Fibroblast of the aortic adventitia (primary cell): ENCODE data around the gene PMEPA1. TPM values are rescaled to one million over a fixed set of nuclear protein-coding genes. Genes with fewer than 3 reads are reported as not detected.

Experiments
- DNase-seq: peaks from one replicate; pipeline ENCODE4 v3.0.0-alpha.2; 2010; ENCODE audit warnings: low read depth
- H3K4me3 ChIP-seq: 2 replicates; pipeline ENCODE4 v1.5.1; 2011; ENCODE audit warnings: low read depth, mild to moderate bottlenecking, control low read depth, low read length, moderate library complexity
- total RNA-seq: library from RNA; depleted of rRNA; stranded (reverse); fragments of >200 nt; gene quantifications from 2 replicates; pipeline ENCODE4 v1.2.3, GENCODE V29; 2012; ENCODE audit warnings: low replicate concordance
- TF ChIP-seq, protein P1 (sequence below): IDR thresholded peaks from 2 replicates; pipeline ENCODE4 v1.5.1; 2011; ENCODE audit warnings: mild to moderate bottlenecking, low read length, control low read depth, inconsistent platforms; ENCODE audit not compliant: insufficient read depth

PMEPA1 gene
- total RNA-seq, 1 donor = 1.4 TPM

DNA sequence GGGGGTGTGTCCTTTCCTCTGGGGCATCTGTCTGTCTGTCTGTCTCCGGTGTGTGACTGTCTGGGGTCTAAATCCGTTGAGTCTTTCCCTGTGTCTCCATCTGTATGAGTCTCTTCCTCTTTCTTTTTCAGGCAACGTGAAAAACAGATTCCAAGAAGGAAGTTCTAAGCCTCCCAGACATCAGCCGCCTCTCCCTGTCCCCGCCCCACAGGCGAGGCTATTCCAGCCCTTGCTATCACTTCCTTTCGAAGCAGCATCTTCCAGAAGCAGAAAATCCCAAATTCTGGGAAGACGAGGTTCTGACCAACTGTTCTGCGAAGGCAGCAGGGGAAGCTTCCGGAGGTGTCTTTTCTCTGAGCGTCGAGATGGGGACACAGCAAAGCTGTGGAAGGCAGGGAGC is 34.0 kb downstream of the PMEPA1 start:
- TF ChIP-seq, protein P1, sequence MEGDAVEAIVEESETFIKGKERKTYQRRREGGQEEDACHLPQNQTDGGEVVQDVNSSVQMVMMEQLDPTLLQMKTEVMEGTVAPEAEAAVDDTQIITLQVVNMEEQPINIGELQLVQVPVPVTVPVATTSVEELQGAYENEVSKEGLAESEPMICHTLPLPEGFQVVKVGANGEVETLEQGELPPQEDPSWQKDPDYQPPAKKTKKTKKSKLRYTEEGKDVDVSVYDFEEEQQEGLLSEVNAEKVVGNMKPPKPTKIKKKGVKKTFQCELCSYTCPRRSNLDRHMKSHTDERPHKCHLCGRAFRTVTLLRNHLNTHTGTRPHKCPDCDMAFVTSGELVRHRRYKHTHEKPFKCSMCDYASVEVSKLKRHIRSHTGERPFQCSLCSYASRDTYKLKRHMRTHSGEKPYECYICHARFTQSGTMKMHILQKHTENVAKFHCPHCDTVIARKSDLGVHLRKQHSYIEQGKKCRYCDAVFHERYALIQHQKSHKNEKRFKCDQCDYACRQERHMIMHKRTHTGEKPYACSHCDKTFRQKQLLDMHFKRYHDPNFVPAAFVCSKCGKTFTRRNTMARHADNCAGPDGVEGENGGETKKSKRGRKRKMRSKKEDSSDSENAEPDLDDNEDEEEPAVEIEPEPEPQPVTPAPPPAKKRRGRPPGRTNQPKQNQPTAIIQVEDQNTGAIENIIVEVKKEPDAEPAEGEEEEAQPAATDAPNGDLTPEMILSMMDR = no peak
- DNase-seq = no peak
- no peak overlapping the region for H3K4me3 ChIP-seq

DNA sequence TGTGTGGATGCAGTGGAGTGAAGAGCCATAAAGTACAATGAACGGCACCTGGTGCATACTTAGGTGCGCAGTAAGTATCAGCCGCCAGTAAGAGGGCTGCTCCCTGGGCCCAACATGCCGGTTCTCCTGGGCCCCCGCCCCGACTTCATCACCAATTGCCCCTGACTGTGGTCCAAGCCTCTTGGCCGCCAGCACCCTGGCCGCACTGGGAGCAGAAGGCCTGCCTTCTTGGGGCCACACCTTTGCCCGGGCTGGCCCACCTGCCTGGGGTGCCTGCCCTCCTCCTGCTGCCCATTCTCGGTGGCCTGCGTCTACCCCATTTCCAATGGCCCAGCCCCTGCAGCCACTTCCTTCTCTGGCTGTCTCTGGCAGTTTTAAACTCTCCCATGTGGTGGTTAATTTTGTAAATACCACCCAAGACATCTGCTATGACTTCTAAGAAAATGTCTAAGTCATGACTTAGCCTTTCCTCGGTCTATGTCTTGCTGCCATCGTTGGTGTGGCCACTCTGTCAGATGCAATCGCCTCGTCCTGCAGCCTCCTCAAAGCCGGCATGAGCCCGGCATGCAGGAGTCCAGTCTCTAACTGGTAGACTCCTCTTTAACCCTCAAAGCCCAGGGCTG is 36.8 kb downstream of the PMEPA1 start:
- no peak overlapping the region for H3K4me3 ChIP-seq
- TF ChIP-seq, protein P1 = no peak
- no peak for DNase-seq

DNA sequence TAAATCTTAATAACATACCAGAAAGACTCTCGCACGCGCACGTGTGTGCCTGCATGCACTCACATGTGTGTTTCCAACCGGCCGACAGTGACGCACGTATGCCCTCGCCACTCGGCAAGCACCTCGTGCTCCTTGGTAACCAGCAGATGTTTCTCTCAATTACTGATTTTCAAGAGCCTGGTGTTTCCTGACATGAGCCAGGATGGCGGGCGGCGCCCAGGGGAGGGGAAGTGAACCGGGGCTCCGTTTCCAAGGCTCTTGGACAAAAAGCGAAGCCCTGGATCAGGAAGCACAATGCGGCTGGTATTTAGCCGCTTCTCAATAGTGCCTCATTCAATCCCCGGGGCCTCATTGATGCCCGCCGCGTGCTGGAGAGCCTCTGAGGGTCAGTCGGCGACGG is 37.7 kb downstream of the PMEPA1 start:
- peak; percentile 17 for DNase-seq
- TF ChIP-seq, protein P1 = no peak

DNA sequence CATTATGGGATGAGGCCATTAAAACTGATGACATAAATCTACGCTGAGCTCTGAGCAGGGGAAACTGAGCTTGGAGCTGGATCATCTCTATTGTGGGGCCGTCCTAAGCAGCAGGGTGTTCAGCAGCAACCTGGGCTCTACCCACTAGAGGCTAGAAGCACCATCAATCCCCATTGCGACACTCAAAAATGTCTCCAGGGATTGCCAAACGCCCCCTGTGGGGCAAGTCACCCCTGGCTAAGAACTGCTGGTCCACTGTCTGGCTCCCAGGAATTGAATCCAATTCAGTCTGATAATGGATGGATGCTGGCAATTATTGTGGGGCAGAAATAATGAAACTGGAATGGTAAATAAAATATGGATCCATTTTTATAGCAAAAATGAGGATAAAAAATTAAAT is 38.2 kb downstream of the PMEPA1 start:
- TF ChIP-seq, protein P1 = no peak
- no peak for DNase-seq
- no peak overlapping the region for H3K4me3 ChIP-seq

More for the DNA sequence above, 37.7 kb downstream of the PMEPA1 start:
- no peak overlapping the region for H3K4me3 ChIP-seq

DNA sequence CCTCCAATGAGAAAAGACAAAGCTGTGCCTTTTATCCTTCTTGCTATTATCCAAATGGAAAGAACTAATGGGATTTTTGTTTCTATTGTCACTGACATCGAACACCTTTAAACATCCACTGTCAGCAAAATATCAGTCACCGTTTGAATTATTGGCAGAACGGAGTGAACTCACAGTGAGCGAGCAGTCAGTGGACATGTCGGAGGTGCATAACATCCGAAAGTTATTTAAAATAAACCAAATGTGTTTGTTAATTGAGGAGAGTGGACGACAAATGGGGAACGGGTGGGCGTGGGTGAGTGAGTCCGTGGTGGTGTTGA is 38.8 kb downstream of the PMEPA1 start:
- DNase-seq = no peak
- TF ChIP-seq, protein P1 = no peak
- H3K4me3 ChIP-seq = no peak overlapping the region

DNA sequence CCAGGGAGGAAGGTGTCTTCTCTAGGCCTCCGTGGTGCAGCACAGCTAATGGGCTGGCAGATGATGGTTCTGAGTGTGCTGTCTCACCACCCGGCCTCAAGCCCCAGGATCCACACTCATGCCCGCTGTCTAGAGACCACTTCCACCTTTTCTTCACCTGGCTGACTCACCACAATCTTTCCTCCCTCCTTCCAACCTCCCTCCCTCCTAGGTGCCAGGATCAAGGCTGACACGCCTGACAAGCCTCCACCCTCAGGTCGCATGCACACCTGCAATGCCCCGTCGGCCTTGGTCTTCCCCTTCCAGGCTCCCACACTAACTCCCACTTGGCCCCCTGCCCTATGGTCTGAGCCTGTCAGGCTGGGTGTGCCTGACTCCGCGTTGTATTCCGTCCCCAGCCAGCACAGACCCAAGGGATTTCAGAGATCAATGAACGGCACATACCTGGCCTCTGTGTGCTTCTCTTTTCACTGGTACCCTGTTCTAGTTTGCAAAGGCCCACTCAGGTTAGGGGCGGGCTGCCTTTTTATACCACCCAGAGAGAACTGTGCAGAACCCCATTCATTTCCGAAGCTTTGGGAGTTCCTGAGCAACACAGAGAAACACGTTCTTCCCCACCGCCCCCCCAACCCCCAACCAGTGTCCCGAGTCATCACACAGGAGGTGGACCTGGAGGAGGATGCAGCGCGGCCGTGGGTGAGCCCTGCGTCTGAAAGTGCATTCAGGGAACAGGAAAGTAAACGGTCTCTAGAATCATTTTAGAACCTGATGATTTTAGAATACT is 39.3 kb downstream of the PMEPA1 start:
- no peak overlapping the region for H3K4me3 ChIP-seq
- no peak for DNase-seq
- TF ChIP-seq, protein P1 = no peak
